Measurements from ENCODE around the gene DUS1L. TPM values are rescaled to one million over a fixed set of nuclear protein-coding genes. Genes with fewer than 3 reads are reported as not detected.

The DUS1L gene
- 35.7 TPM for total RNA-seq

DNA sequence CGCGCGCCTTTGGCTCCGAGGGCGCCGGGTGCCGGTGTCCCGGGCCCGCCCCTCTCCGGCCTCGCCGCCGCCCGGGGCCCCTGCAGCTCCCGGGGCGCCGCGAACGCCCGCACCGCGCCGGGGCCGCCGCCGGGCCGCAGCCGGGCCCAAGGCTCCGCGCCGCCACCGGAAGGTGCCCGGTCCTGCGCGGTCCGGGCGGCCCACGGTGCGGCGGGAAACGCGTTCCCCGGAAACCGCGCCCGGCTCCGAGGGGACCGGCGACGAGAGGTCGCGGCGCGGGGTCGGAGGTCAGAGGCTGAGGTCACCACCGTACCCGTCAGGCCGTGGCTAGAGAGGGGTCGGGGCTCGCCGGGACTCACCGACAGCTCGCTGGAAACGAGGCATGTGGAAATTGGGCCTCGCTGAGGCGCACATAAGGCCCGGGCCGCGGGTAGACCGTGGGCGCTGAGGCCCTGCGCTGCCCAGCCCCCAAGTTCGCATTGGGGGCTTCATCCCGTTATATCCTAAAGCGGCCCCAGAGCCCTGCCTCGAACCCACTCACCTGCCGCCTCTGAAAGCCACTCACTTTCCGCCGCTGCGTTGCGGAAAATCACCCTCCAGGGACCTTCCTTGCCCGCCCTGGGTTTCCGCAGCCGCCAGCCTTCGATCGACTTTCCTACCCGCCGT, at the start of gene DUS1L:
Gene DUS1L, minus strand, starts transcription at position 167 of the 666 bp plus-strand sequence. CDS start 745 bp downstream, outside the sequence.
- DNase-seq, result peak; percentile 36

DNA sequence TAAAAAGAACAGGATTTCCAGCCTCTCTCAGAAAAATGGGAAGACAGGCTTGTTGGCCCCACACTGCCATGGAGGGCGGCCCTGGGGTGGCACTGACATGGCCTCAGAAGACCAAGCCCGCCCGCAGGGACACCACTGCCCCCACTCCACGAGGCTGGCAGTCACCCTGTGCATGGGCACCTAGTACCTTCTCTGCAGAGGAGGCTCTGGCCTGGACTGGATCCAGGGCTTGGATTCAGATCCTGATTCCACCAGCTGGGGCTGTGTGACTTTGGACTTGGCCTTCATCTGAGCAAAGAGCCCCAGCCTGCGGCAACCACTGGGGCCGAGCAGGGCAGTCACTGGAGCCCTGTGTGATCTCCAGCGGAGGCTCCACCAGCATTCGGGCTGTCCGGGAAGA, 49.3 kb upstream of the DUS1L start:
- no peak for DNase-seq

DNA sequence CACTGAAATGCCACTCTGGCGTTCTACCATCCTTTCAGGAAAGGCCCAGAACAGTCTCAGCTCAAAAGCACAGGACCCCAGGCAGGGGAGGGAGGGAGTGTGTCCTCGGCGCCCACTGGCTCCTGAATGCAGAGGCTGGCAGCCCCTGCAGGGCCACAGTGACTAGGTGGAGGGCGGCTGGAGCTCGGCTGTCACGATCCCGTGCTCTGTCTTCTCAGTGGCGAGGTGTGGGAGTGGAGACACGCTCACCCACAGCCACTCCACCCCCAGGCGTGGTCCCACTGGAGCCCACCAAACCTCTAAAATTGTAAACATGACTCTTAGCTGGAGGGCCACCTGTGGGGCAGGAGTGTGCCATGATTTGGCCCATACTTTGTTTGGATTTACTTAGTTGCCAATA, 48.8 kb upstream of the DUS1L start:
- no peak for DNase-seq

DNA sequence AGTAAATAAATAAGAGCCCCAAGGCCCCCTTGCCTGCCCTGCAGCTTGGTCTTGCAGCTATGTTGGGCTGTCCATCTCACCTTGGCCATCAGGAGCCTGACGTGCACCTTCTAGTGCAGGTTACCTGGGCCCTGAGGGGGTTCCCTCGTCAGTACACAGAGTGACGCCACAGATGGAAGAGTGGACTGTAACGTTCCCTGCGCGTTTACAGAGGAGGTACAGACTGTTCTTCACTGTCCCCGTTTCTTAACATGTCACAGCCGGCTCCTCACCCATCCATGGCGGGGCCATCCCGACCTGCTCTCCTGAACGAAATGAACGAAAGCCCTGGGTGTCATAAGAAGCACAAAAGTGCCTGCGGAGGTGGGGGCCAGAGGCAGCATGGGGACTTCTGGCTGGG, 48.3 kb upstream of the DUS1L start:
- no peak for DNase-seq

DNA sequence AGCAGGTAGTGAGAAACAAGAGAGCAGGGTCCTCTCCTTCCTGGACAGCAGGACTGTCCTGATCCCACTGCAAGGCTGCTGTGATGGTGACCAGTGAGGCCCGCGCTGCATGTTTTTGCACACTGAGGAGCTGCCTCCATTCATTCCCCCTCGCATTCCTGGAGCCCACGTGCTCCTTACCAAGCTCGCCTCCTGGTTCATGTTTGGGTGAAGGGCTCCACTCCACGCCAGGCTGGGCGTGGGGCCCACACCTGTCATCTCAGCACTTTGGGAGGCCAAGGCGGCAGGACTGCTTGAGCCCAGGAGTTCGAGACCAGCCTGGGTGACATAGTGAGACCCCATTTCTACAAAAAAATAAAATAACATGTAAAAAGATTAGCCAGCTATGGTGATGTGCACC, 47.8 kb upstream of the DUS1L start:
- no peak for DNase-seq

GRCh38 chr17:82112914-82113311, 47.3 kb upstream of the DUS1L start:
- DNase-seq, result no peak

DNA sequence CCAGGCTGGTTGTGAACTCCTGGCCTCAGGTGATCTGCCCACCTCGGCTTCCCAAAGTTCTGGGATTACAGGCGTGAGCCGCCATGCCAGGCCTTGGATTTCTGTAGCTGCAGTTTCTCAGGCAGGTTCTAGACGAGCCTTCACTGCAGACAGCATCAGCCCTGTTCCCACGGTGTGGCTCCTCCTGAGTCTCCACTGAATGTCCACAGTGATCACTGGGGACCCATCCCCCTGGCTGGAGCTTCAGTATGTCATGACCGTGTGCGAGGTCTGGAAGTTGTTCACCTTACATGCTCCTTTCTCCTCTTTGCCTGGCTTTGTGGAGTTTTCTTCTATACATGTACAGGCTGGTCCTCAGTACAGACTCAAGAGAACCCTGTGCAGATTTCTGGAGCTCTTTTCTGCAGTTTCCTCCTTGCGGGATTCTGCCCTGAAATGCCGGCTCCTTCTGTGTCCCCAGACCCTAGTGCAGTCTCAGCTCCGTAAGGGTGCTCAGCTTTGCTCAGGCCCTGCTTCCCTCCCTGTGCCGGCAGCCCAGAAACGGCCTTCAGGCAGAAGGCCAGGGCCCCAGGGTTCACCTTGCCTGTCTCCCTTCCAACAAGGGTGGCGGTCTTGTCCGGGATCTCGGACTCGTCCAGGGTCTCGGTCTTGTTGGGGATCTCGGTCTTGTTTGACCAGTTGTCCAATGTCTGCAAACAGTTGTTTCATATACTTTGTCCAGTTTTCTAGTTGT, 46.7 kb upstream of the DUS1L start:
- DNase-seq, result no peak

DNA sequence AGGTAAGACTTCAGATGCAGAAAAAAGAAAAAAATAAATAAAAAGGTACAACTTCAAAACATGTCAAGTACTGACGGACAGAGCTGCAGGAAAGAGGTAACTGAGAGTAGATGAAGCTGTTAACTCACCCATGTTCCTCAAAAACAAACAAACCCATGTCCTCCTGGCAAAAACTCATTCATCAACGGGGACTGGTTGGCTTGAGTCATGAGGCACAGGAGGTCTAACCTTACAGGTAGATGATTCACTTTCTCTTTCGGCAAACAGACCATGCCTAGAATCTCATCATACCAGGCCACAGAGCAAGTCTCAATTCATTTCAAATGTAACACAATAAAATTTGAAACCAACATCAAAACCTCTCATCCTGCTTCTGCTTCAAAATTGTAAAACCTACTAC, 44.7 kb upstream of the DUS1L start:
- DNase-seq, result no peak

- no peak for DNase-seq
Observed at GRCh38 chr17:82108961-82109475, 43.4 kb upstream of the DUS1L start.

- no peak for DNase-seq
Observed at GRCh38 chr17:82108496-82108945, 42.9 kb upstream of the DUS1L start.

DNA sequence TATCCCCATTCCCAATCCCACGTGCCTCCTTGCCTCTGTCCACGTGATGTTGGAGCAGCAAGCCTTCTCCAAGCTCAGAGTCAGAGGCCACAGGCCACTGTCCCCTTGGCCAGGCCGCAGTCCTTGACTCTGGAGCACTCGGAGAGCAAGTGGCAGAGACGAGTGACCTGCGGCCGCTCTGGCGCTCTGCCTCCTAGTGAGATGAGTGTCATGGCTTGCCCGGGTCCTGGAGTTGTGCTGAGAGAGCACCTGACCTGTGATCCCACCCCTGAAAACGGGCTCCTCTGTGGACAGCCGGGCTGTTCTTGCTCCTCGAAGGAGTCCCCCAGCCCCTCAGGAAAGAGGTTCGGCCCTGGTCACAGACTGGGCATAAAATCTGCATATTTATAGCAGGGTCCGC, 42.4 kb upstream of the DUS1L start:
- no peak for DNase-seq

- DNase-seq, result no peak
Observed at GRCh38 chr17:82107341-82107860, 41.8 kb upstream of the DUS1L start.

- no peak for DNase-seq
Observed at GRCh38 chr17:82106688-82107305, 41.2 kb upstream of the DUS1L start.

- DNase-seq, result no peak
Observed at GRCh38 chr17:82105882-82106687, 40.5 kb upstream of the DUS1L start.

- no peak for DNase-seq
Observed at GRCh38 chr17:82105417-82105881, 39.8 kb upstream of the DUS1L start.

- no peak for DNase-seq
Observed at GRCh38 chr17:82104797-82105416, 39.3 kb upstream of the DUS1L start.

- peak; percentile 22 for DNase-seq
Observed at GRCh38 chr17:82103553-82104451, 38.2 kb upstream of the DUS1L start.

DNA sequence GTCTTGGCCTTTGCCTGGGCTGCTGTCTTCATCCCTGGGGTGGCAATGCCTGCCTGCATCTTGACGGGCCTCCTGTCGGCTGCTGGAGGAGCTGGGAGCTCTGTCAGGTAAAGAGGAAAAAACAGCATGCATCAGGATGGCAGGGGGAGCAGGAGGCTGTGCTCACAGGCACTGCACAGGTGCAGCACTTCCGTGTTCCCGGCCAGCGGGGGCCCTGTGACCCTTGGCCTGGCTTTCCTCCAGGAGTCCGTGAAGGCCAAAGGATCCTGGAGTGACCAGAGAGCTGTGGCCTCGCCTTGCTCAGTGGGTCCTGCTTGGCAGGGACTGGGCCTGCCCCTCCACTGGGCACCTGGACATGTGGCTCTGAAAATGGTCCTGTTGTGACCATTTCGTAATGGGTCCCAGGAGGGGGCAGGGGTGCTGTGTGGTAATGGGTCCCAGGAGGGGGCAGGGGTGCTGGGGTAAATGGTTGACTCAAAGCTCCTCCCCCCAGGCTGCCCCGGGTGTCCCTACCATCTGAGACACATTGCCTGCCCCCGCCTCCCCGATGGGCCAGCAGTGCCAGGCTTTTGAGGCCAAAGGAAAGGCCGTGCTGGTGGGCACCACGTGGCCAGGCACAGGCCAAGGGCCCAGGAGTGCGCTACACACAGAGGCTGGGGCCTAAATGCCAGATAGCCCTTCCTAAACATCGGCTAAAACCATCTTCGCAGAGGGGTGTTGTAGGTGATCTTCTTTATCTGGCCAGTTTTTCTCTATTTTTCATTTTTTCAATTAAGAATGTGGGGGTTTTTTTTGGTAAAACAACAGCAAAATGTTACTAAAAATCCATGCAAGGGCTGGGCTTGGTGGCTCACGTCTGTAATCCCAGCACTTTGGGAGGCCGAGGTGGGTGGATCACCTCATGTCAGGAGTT, 36.4 kb upstream of the DUS1L start:
- DNase-seq, result no peak

DNA sequence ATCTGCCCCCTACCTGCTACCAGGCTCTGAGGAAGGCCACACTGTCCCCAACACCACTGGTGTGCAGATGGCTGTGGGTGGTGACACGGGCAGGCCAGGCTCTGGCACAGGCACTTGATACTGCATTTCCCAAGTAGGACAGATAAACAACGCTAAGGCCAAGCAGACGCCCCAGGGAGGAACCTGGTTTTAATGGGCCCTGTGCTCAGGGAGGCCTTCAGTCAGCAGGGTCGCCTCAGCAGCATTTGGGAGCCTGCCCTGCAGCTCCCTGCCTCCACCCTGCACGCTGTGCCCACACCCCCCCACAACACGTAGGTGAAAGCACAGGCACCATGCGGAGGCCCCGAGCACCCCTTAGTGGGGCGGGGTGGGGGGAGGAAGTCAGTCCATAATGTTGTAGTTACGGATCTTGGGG, 35.7 kb upstream of the DUS1L start:
- no peak for DNase-seq

Measured in skin of body (tissue), 2 donors.